HG02759 (cell line): ENCODE results near the gene ZNF384.
"Not testable (repeated sequence)": the region's sequence is repeated elsewhere in the genome, so short reads cannot be mapped to it uniquely, and the experiment has no call there.

ENCODE experiments used
- ATAC-seq: cut with Tn5 transposase; IDR thresholded peaks from one replicate; pipeline ENCODE4 v1.9.1; 2021; ENCODE audit warnings: mild to moderate bottlenecking, moderate library complexity; ENCODE audit not compliant: unreplicated experiment

The ZNF384 gene

GRCh38 chr12:6688999-6689882, at the start of gene ZNF384:
TSS of gene ZNF384 (minus strand) at chr12:6689375. CDS start at chr12:6679520, 9,855 bp downstream.
- ATAC-seq: peak; percentile 85

DNA sequence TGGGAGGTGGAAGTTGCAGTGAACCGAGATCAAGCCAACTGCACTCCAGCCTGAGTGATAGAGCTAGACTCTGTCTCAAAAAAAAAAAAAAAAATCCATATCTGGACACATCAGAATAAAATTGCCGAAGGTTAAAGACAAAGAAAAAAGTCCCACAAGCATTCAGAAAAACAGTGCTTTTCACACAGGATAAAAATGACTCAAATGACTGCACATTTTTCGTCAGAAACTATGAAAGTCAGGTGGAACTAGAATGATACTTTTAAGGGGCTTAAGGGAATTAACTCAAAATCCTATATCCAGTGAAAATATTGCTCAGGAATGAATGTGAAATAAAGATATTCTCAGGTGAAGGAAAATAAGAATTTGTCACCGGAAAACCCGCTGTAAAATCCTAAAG, 47.6 kb upstream of the ZNF384 start:
- no peak for ATAC-seq

DNA sequence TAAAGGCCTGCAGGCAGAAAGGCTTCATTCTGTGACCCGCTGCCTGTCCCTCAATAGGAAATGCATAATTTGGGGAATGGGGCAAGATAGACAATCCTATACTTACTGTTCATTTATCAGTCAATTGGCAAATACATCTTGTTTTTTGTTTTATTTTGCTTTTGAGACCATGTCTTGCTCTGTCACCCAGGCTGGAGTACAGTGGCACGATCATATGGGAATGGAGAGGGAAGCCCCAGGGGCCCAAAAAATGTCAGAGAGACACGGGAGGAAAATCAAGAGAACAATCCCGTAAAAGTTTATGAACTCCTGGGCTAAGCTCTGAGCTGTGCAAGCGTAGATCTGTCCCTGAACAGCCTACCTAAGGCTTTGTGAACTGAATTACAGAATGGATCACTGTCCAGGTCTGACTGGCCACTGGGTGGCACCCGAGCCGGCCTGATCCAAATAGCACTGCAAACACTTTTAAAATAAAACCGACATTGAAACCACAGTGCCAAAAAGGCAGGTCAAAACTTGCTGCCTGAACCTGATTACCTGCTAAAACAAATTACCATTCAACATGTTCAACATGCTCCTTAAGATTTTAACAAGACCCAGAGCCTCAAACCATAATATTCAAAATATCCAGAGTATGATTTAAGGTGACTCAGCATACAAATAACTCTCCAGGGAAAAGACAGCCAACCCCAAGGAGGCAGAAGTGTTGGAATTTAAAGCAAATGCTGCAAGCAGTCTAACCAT, 46.4 kb upstream of the ZNF384 start:
- no peak for ATAC-seq

DNA sequence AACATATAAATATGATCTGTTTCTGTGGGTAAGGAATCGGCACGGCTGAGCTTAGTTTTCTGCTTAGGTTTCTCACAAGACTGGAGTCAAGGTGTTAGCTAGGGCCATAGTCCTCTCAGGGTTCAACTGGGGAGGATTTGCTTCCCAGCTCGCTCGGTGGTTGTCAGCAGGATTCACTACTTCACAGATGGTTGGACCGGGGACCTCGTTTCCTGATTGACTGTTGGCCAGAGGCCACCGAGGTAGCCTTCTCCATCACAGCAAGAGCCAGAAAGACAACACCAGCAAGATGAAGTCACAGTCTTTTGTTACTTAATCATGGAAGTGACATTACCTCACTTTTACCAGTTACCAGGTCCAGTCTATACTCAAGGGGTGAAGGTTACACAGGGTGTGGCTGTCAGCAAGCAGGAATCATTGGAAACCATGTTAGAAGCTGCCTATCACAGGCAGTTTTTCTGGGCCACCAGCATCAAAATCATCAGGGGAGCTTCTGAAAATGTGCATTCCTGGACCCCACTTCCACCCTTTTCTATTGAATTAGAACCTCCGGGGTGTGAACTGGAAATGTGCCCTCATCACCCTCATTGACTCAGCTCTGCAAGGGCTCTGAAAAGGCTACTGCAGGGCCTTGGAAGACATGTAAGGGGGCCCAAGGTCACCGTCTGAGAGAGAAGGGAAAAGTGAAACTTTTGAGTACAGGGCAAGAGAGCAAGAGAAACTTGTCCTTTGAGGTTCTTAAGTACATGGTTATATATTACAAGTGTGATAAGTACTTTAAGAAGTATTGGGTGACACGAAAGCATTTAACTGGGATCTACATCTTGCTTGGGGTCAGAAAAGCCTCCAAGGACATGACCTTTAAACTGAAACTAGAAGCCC, 45.6 kb upstream of the ZNF384 start:
- no peak for ATAC-seq

DNA sequence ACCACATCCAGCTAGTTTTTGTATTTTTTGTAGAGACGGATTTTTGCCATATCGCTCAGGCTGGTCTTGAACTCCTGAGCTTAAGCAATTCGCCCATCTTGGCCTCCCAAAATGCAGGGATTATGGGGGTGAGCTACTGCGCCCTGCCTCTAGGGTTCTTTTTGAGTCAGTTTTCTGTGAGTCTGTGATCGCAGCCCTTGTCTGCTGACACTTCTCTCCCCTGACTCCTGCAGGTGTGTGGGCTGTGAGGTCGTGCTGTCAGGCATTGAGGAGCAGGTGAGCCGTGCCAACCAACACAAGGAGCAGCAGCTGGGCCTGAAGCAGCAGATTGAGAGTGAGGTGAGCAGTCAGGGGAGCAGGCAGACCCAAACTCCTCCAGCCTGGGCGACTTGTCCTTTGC, 41.0 kb upstream of the ZNF384 start:
- ATAC-seq: no peak

- no peak for ATAC-seq
Measured at GRCh38 chr12:6729186-6729585, 40.0 kb upstream of the ZNF384 start.

DNA sequence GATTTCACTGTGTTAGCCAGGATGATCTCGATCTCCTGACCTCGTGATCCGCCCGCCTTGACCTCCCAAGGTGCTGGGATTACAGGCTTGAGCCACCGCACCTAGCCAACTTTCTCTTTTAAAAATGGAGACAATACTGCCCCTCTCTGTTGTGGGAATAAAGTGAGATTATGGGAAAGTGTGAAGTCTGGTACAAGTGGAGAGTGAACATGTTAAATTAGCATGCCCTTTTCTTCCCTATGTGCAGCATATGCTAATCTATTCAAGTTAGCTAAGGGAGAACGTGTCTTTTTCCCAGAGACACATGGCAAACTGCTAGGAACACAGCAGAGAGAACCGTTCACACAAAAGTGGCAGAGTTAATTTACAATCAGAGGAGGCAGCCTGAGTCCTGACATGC, 36.2 kb upstream of the ZNF384 start:
- no peak for ATAC-seq

- ATAC-seq: peak; percentile 22
Measured at GRCh38 chr12:6724409-6724797, 35.2 kb upstream of the ZNF384 start.

- peak; percentile 95 for ATAC-seq
Measured at GRCh38 chr12:6723607-6724408, 34.6 kb upstream of the ZNF384 start, which contains the start of gene COPS7A. TSS of gene COPS7A (plus strand) at chr12:6724046. CDS start at chr12:6724657, 611 bp downstream.

- no peak for ATAC-seq
Measured at GRCh38 chr12:6722863-6723262, 33.7 kb upstream of the ZNF384 start.

DNA sequence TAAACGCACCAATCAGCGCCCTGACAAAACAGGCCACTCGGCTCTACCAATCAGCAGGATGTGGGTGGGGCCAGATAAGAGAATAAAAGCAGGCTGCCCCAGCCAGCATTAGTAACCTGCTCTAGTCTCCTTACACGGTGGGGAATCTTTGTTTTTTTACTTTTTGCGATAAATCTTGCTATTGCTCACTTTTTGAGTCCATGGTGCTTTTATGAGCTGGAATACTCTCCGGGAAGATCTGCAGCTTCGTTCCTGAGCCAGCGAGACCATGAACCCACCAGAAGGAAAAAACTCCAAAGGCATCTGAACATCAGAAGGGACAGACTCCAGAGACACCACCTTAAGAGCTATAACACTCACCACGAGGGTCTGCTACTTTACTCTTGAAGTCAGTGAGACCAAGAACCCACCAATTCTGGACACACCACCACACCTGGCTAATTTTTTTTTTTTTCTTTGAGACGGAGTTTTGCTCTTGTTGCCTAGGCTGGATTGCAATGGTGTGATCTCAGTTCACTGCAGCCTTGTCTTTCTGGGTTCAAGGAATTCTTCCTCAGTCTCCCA, 27.8 kb upstream of the ZNF384 start:
- ATAC-seq: no peak

DNA sequence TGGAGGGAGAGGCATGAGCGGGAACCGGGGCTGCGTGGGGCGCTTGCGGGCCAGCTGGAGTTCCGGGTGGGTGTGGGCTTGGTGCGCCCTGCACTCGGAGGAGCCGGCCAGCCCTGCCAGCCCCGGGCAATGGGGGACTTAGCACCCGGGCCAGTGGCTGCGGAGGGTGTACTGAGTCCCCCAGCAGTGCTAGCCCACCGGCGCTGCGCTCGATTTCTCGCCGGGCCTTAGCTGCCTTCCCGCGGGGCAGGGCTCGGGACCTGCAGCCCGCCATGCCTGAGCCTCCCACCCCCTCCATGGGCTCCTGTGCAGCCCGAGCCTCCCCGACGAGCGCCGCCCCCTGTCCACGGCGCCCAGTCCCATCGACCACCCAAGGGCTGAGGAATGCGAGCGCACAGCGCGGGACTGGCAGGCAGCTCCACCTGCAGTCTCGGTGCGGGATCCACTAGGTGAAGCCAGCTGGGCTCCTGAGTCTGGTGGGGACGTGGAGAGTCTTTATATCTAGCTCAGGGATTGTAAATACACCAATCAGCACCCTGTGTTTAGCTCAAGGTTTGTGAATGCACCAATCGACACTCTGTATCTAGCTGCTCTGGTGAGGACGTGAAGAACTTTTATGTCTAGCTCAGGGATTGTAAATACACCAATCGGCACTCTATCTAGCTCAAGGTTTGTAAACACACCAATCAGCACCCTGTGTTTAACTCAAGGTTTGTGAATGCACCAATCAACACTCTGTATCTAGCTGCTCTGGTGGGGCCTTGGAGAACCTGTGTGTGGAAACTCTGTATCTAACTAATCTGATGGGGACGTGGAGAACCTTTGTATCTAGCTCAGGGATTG, 27.1 kb upstream of the ZNF384 start:
- ATAC-seq: not testable (repeated sequence)

DNA sequence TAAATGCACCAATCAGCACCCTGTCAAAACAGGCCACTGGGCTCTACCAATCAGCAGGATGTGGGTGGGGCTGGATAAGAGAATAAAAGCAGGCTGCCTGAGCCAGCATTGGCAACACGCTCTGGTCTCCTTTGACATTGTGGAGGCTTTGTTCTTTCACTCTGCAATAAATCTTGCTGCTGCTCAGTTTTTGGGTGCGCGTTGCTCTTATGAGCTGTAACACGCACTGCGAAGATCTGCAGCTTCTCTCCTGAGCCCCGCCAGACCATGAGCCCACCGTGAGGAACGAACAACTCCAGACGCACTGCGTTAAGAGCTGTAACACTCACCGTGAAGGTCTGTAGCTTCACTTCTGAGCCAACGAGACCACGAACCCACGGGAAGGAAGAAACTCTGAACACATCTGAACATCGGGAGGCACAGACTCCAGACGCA, 19.8 kb upstream of the ZNF384 start:
- no peak for ATAC-seq

- ATAC-seq: not testable (repeated sequence)
Measured at GRCh38 chr12:6708351-6708750, 19.2 kb upstream of the ZNF384 start.

DNA sequence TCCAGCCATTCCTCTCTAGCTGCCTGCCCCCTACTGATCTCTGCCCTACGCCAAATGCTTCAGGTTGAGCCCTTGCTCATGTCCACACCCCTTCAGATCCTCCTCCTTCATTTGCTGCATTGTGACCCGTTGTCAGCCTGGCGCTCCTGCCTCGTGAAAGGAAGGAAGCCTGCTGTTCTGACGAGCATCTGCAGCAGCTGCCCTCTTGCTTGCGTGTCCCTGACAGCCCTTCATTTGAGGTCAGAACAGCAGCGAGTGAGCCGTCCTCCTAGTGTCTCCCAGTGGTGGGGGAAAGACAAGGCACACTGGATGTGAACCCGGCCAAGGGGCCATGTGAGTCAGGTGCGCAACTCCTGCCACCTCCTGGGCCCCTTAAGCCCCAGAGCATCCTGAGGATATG, 14.5 kb upstream of the ZNF384 start:
- ATAC-seq: no peak

- ATAC-seq: no peak
Measured at GRCh38 chr12:6701078-6701768, 12.0 kb upstream of the ZNF384 start.

DNA sequence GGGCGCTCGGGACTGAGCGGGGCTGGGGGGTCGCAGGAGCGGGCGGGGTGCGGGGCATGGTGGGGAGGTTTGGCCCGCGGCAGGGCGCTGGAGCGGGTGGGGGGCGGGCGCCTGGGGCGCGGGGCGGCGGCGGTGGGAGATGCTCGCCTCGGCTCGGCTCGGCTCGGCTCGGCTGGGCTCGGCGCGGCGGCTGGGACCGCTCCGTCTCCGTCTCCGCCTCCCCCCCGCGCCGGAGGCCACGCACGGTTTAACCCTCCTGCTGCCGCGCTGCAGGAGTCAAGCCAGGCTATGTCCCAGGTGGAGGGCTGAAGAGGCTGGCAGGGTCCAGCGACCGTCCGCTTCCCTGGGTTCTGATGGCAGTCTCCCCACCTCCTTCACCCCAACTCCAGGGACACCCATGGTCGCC, 11.5 kb upstream of the ZNF384 start, which contains the start of gene PIANP:
PIANP (minus strand) TSS at position 170 of the 406 bp plus-strand sequence. CDS start 2,754 bp downstream, outside the sequence.
- no peak for ATAC-seq

DNA sequence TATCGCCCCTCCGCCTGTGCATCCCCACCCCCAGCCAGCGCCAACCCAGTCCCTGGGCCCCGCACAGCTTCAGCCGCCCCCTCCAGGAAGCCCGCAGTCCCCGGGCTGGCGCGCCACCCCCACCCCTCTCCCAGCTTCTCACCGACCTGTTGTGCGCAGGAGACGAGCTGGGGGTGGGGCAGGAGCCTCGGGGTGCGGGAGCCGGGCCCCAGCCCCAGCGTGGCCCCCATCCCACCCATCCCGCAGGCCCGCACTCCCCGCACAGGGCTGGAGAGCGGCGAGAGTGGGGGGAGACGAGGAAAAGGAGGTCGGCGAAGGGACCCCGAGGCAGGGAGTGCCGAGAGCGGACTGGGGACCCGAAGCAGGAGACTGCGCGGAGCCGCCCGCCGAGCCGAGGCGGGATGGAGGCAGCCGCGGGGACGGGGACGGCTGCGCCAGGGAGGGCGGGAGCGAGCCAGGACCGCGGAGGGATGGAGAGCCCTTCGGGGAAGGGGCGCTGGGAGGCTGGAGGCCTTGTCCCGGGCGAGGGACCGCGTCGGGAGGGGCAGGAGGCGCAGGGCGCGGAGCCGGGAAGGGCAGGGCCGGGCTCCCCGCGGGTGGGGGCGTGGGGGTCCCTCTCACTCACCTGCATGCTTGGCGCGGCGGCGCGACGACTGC, 10.9 kb upstream of the ZNF384 start:
- ATAC-seq: no peak
